Hepatocyte (in vitro differentiated cells): Measurements from ENCODE around the gene KIAA1958.

ENCODE experiments used
- CTCF ChIP-seq: fragments of 200-600 bp; sonication (generic); IDR thresholded peaks from 2 replicates; pipeline ENCODE4 v1.5.1; 2016; ENCODE audit warnings: antibody characterized with exemption, mild to moderate bottlenecking; ENCODE audit not compliant: poor library complexity
- EZH2 ChIP-seq: fragments of 200-600 bp; sonication (generic); IDR thresholded peaks from 2 replicates; pipeline ENCODE4 v1.6.1; 2016; ENCODE audit warnings: antibody characterized with exemption, mild to moderate bottlenecking, borderline replicate concordance

DNA sequence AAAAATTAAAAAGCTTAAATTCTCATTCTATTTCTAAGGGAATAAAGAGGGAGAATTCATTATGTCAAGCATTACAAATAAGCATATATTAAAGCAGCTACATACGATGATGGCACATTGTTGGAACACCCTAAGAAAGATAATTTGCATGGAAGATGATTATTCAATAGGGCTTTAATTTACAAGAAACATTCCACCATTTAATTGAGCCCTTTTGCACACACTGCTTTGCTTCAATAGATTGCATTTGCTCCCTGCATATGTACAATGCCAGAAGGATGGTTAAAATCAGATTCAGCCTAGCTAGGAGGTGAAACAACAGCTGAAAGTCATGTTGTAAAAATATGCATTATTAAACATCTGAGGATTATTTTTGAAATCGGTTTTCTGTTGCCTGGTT, 21.8 kb downstream of the KIAA1958 start:
- no peak for TF ChIP-seq CTCF
- TF ChIP-seq EZH2, result no peak
